Upper lobe of left lung (tissue), 4 donors: Measurements from ENCODE around the gene CDCA4.

Experiments used
- CTCF ChIP-seq, 6 experiments: fragments of 450-650 bp in 4 of 6; fragments of 200-600 bp in 2 of 6; sonication (generic) in 2 of 6; IDR thresholded peaks; one replicate each; pipeline ENCODE4 v1.5.1; 2016 to 2019; ENCODE audit warnings: antibody characterized with exemption in 6 of 6
- POLR2AphosphoS5 ChIP-seq, 2 donors: sonication (generic); formaldehyde crosslinking; IDR thresholded peaks; one replicate each; pipeline ENCODE4 v1.5.1; 2017; ENCODE audit warnings: antibody characterized with exemption in 2 of 2

- TF ChIP-seq CTCF (IDR thresholded peaks at IDR 0.05) (no peak), POLR2AphosphoS5 (IDR thresholded peaks at IDR 0.05) (peak in 1 of 2 donors; percentile 24)
These were observed 42.9 kb downstream of the CDCA4 start, which contains the start of gene AHNAK2 for GRCh38 chr14:104977681-104978653.
